Skeletal muscle satellite cell (primary cell): ENCODE measurements around the gene TAMALIN.

Source experiments
- H3K27me3 ChIP-seq: 2 replicates; pipeline ENCODE4 v1.7.0; 2013; ENCODE audit warnings: low read length; ENCODE audit not compliant: control insufficient read depth, insufficient read depth
- H3K36me3 ChIP-seq: 2 replicates; pipeline ENCODE4 v1.7.0; 2013; ENCODE audit warnings: mild to moderate bottlenecking, control low read depth, low read length; ENCODE audit not compliant: insufficient read depth
- H3K4me1 ChIP-seq: 2 replicates; pipeline ENCODE4 v1.7.0; 2013; ENCODE audit warnings: low read length; ENCODE audit not compliant: control insufficient read depth, insufficient read depth
- H3K4me2 ChIP-seq: 2 replicates; pipeline ENCODE4 v1.7.0; 2013; ENCODE audit warnings: mild to moderate bottlenecking, low read length
- H3K4me3 ChIP-seq: 2 replicates; pipeline ENCODE4 v1.7.0; 2013; ENCODE audit warnings: low read length
- H3K9ac ChIP-seq: 2 replicates; pipeline ENCODE4 v1.7.0; 2013; ENCODE audit warnings: mild to moderate bottlenecking, low read depth, low read length, moderate library complexity
- H3K9me3 ChIP-seq: replicated peaks from 2 replicates; pipeline ENCODE4 v1.7.0; 2013; ENCODE audit warnings: mild to moderate bottlenecking, control low read depth, low read length

TAMALIN gene

GRCh38 chr12:52042706-52043385 lies 36.1 kb downstream of the TAMALIN start:
- no peak overlapping the region for H3K9ac ChIP-seq
- H3K4me3 ChIP-seq: no peak overlapping the region
- peaks cover 23% of the 10 kb centered on the region for H3K4me1 ChIP-seq
- H3K36me3 ChIP-seq: no peaks in the 10 kb centered on the region
- no peak overlapping the region for H3K4me2 ChIP-seq
- no peaks in the 10 kb centered on the region for H3K9me3 ChIP-seq
- no peaks in the 10 kb centered on the region for H3K27me3 ChIP-seq

- Histone ChIP-seq H3K27me3 (no peaks in the 10 kb centered on the region), H3K9me3 (no peaks in the 10 kb centered on the region), H3K9ac (peak overlapping the region; percentile 74), H3K36me3 (no peaks in the 10 kb centered on the region), H3K4me2 (peak overlapping the region; percentile 46), H3K4me3 (no peak overlapping the region), H3K4me1 (peaks cover 23% of the 10 kb centered on the region)
Observed at GRCh38 chr12:52043386-52044212, 36.9 kb downstream of the TAMALIN start.

GRCh38 chr12:52044292-52044983 lies 37.7 kb downstream of the TAMALIN start:
- H3K9me3 ChIP-seq: no peaks in the 10 kb centered on the region
- peak overlapping the region; percentile 46 for H3K4me2 ChIP-seq
- no peaks in the 10 kb centered on the region for H3K27me3 ChIP-seq
- no peak overlapping the region for H3K4me3 ChIP-seq
- peaks cover 23% of the 10 kb centered on the region for H3K4me1 ChIP-seq
- H3K9ac ChIP-seq: peak overlapping the region; percentile 74
- no peaks in the 10 kb centered on the region for H3K36me3 ChIP-seq

GRCh38 chr12:52045794-52046199 lies 39.1 kb downstream of the TAMALIN start:
- H3K4me1 ChIP-seq: peaks cover 35% of the 10 kb centered on the region
- no peak overlapping the region for H3K4me3 ChIP-seq
- H3K9me3 ChIP-seq: no peaks in the 10 kb centered on the region
- no peak overlapping the region for H3K9ac ChIP-seq
- H3K36me3 ChIP-seq: no peaks in the 10 kb centered on the region
- no peak overlapping the region for H3K4me2 ChIP-seq
- no peaks in the 10 kb centered on the region for H3K27me3 ChIP-seq

- Histone ChIP-seq H3K36me3 (no peaks in the 10 kb centered on the region), H3K9ac (no peak overlapping the region)
Observed at GRCh38 chr12:52046859-52047258, 40.1 kb downstream of the TAMALIN start.

GRCh38 chr12:52049286-52049685 lies 42.5 kb downstream of the TAMALIN start:
- no peaks in the 10 kb centered on the region for H3K36me3 ChIP-seq
- no peak overlapping the region for H3K9ac ChIP-seq
- no peaks in the 10 kb centered on the region for H3K9me3 ChIP-seq
- peaks cover 31% of the 10 kb centered on the region for H3K4me1 ChIP-seq
- H3K4me3 ChIP-seq: no peak overlapping the region
- H3K27me3 ChIP-seq: no peaks in the 10 kb centered on the region
- H3K4me2 ChIP-seq: no peak overlapping the region

More at GRCh38 chr12:52046859-52047258, 40.1 kb downstream of the TAMALIN start:
- Histone ChIP-seq H3K4me3 (no peak overlapping the region), H3K4me2 (no peak overlapping the region), H3K9me3 (no peaks in the 10 kb centered on the region), H3K4me1 (peaks cover 41% of the 10 kb centered on the region), H3K27me3 (no peaks in the 10 kb centered on the region)

- Histone ChIP-seq H3K9me3 (no peaks in the 10 kb centered on the region), H3K4me2 (no peak overlapping the region), H3K36me3 (peaks cover 1% of the 10 kb centered on the region), H3K27me3 (no peaks in the 10 kb centered on the region), H3K9ac (peak overlapping the region; percentile 98), H3K4me3 (no peak overlapping the region), H3K4me1 (peaks cover 27% of the 10 kb centered on the region)
Observed at GRCh38 chr12:52049688-52050087, 42.9 kb downstream of the TAMALIN start.

GRCh38 chr12:52050116-52050757 lies 43.5 kb downstream of the TAMALIN start:
- Histone ChIP-seq H3K4me3 (peak overlapping the region; percentile 77), H3K9ac (peak overlapping the region; percentile 98), H3K36me3 (peaks cover 6% of the 10 kb centered on the region), H3K4me1 (peaks cover 26% of the 10 kb centered on the region), H3K27me3 (no peaks in the 10 kb centered on the region), H3K4me2 (peak overlapping the region; percentile 98), H3K9me3 (no peaks in the 10 kb centered on the region)

- Histone ChIP-seq H3K9me3 (no peaks in the 10 kb centered on the region), H3K4me3 (peak within 1 kb of the TSS; percentile 77), H3K4me2 (peak within 1 kb of the TSS; percentile 98), H3K9ac (peak within 1 kb of the TSS; percentile 98), H3K27me3 (no peaks in the 10 kb centered on the region), H3K4me1 (peaks cover 22% of the 10 kb centered on the region), H3K36me3 (peaks cover 6% of the 10 kb centered on the region)
Observed at GRCh38 chr12:52050758-52051541, 44.2 kb downstream of the TAMALIN start, which contains the start of gene NR4A1. Gene NR4A1, plus strand, starts transcription at chr12:52051442. Its CDS starts 2,887 bp downstream, at chr12:52054329.

GRCh38 chr12:52052468-52053186 lies 45.9 kb downstream of the TAMALIN start:
- no peaks in the 10 kb centered on the region for H3K27me3 ChIP-seq
- H3K4me1 ChIP-seq: peaks cover 25% of the 10 kb centered on the region
- peaks cover 11% of the 10 kb centered on the region for H3K36me3 ChIP-seq
- H3K4me3 ChIP-seq: peak overlapping the region; percentile 72
- no peaks in the 10 kb centered on the region for H3K9me3 ChIP-seq
- H3K4me2 ChIP-seq: peak overlapping the region; percentile 83
- peak overlapping the region; percentile 84 for H3K9ac ChIP-seq
